Left ventricle myocardium superior (tissue), 1 donor: Measurements from ENCODE around the gene DUOX1. TPM values are rescaled to one million over a fixed set of nuclear protein-coding genes. Genes with fewer than 3 reads are reported as not detected.
"Not testable (repeated sequence)": the region's sequence is repeated elsewhere in the genome, so short reads cannot be mapped to it uniquely, and the experiment has no call there.

ENCODE experiments used
- ATAC-seq: fragments of 200-7000 bp; cut with Tn5 transposase; one replicate; pipeline ENCODE4 v1.9.1; 2020; ENCODE audit warnings: mild to moderate bottlenecking, moderate library complexity
- DNase-seq: peaks from one replicate; pipeline ENCODE4 v3.0.0-alpha.2; 2020
- intact Hi-C: fragments of 100-400 bp; cut with micrococcal nuclease; formaldehyde crosslinking; loops from one replicate; pipeline ENCODE4 v1.11.0; 2022
- total RNA-seq: library from RNA; stranded (reverse); fragmentation: NEBNext Ultra II Directional; extraction: Animal tissue kit (Norgen Biotek cat#: 25700); gene quantifications from one replicate; pipeline ENCODE4 v1.2.1, GENCODE V29; 2021
- donor health status: DM: no; HTN: yes; CAD: no; lungs with severe emphysema.

The DUOX1 gene
- total RNA-seq, 1 donor from 2014 or later = 0.50 TPM

GRCh38 chr15:45118996-45119395 lies 10.8 kb upstream of the DUOX1 start:
- DNase-seq (no peak), ATAC-seq (no peak)
- intact Hi-C loops = no loop called here

- ATAC-seq (no peak), DNase-seq (no peak)
- intact Hi-C loops = no loop called here
These were observed 9.5 kb upstream of the DUOX1 start for GRCh38 chr15:45120081-45120972.

GRCh38 chr15:45121020-45121419 lies 8.8 kb upstream of the DUOX1 start:
- no peak for DNase-seq
- no peak for ATAC-seq
- intact Hi-C loops = no loop called here

GRCh38 chr15:45121706-45122417 lies 7.9 kb upstream of the DUOX1 start:
- intact Hi-C loops = no loop called here
- no peak for DNase-seq
- ATAC-seq = no peak

GRCh38 chr15:45122719-45123118 lies 7.1 kb upstream of the DUOX1 start:
- intact Hi-C loops = no loop called here
- ATAC-seq = no peak
- no peak for DNase-seq

GRCh38 chr15:45123397-45123796 lies 6.4 kb upstream of the DUOX1 start:
- DNase-seq = no peak
- intact Hi-C loops = no loop called here
- no peak for ATAC-seq

- DNase-seq (no peak), ATAC-seq (no peak)
- intact Hi-C loops = no loop called here
These were observed 3.1 kb upstream of the DUOX1 start for GRCh38 chr15:45126535-45127158.

- ATAC-seq (peak; percentile 39), DNase-seq (no peak)
- intact Hi-C loops = no loop called here
These were observed 689 bp upstream of the DUOX1 start for GRCh38 chr15:45128971-45129639.

- no peak for DNase-seq
- ATAC-seq = no peak
- intact Hi-C loops = no loop called here
These were observed 652 bp downstream of the DUOX1 start for GRCh38 chr15:45130291-45131000.

GRCh38 chr15:45131510-45131909 lies 1.7 kb downstream of the DUOX1 start:
- ATAC-seq = no peak
- no peak for DNase-seq
- intact Hi-C loops = no loop called here

GRCh38 chr15:45132844-45133560 lies 3.2 kb downstream of the DUOX1 start:
- intact Hi-C loops = no loop called here
- no peak for DNase-seq
- no peak for ATAC-seq

- intact Hi-C loops = no loop called here
- DNase-seq (no peak), ATAC-seq (no peak)
These were observed 3.7 kb downstream of the DUOX1 start for GRCh38 chr15:45133561-45133920.

- ATAC-seq (no peak), DNase-seq (no peak)
- intact Hi-C loops = no loop called here
These were observed 4.3 kb downstream of the DUOX1 start for GRCh38 chr15:45134046-45134445.

- DNase-seq (peak; percentile 52), ATAC-seq (peak; percentile 76)
- intact Hi-C loops = no loop called here
These were observed 5.1 kb downstream of the DUOX1 start for GRCh38 chr15:45134682-45135604.

GRCh38 chr15:45135705-45136377 lies 6.0 kb downstream of the DUOX1 start:
- ATAC-seq = peak; percentile 10
- intact Hi-C loops = not testable (repeated sequence)

GRCh38 chr15:45136378-45136764 lies 6.6 kb downstream of the DUOX1 start:
- DNase-seq = no peak
- no peak for ATAC-seq
- intact Hi-C loops = no loop called here

More at GRCh38 chr15:45135705-45136377, 6.0 kb downstream of the DUOX1 start:
- not testable (repeated sequence) for DNase-seq

- ATAC-seq (no peak), DNase-seq (no peak)
- intact Hi-C loops = no loop called here
These were observed 7.9 kb downstream of the DUOX1 start for GRCh38 chr15:45137703-45138102.
